Stimulated activated CD8-positive, alpha-beta memory T cell treated with anti-CD3 and anti-CD28 coated beads, Interleukin-12 subunit alpha, Interleukin-12 subunit beta, amount 100 ng/mL, for 4 hours (primary cell): ENCODE measurements around the gene CMIP.
A peak's percentile ranks its signal among the peaks of the same experiment; 100 is the strongest.
"Not testable (repeated sequence)": the region's sequence is repeated elsewhere in the genome, so short reads cannot be mapped to it uniquely, and the experiment has no call there.

Experiments
- DNase-seq: peaks from one replicate; pipeline ENCODE4 v3.0.0-alpha.2; 2020; ENCODE audit warnings: low read depth

CMIP gene

DNA sequence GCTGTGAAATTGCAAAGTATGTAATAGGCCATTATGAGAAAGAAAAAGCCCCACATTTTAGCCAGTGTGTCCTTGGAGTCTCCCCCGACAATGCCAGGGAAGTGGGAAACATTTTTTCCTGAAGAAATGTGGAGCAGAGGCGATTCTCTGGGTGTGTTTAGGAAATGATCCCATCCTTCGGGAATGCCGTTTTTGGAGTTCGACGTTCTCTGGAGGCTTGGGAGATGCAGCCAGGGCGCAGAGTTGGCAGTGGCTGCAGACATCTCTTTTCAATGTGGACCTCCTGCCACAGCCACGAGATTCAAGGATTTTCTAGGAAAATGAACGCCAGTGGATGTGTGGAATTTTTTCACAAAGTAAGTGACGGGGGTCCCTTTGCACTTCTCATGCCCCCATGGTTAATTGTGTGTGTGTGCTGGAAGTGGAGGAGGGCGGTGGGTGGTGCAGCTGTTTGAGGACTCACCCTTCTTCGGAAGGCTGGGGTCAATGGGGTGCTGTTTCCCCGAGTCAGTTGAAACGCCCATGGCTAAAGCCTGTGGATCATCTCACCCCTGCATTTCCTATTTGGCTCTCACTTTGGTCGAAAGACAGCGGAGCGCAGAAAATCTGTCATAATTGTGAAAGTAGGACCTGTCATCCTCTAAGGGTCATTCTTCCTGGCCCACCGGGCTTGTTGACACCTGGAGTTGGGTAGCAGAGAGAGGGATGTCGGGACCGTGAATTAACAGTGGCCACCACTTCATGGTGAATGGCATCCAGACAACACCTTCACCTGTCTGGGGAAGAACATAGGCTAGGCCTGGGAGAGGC is 73.2 kb downstream of the CMIP start:
- DNase-seq, result no peak

DNA sequence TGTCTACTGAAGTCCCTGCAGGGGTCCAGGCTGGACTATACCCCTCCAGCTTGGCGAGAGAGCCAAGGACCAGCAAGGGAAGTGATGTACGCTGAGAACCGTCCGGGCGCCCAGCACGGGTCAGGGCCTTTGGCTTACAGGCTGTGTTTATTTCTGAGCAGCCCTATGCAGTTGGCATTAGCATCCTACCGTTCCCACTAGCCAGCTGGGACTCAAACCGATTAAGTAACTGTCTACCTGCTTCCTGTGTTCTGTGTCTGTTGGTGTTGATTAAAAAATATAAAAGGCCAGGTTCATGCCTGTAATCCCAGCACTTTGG is 73.8 kb downstream of the CMIP start:
- DNase-seq, result no peak

DNA sequence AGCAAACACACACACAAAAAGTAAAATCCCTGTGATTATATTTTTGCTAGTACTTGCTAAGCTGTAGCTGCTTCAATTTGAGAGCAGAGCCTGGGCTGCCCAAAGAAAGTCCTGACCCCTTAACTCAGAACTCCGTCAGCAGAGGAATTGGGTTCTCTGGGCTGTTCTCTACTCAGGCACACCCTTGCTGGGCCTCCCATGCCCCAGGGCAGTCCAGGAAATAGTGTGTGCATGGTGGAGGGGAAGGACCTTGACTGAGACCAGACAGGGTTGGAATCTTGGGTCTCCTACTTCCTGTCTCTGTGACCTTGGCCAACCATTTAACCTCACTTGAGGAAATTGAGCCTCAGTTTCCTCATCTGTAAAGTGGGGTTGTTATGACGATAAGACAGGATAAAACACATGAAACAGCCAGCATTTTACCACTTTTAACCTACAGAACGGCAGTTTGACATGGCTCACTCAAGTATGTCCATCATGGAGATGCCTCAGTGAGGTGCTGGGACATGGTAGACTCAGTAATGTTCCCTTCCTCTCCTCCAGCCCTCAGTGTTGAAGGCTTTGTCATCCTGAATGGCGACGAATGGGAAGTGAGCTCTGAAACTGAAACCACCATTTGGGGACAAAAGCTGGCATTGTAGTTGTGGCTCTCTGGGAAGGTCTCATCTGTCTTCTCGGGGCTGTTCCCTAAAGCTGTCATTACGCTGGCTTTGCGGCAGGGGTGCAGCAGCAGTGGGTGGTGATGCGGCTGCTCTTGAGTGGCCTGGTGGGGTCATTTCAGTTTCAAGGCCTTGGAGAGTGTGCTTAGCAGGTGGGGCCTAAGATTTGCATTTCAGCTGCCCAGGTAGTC is 74.9 kb downstream of the CMIP start:
- DNase-seq, result no peak

DNA sequence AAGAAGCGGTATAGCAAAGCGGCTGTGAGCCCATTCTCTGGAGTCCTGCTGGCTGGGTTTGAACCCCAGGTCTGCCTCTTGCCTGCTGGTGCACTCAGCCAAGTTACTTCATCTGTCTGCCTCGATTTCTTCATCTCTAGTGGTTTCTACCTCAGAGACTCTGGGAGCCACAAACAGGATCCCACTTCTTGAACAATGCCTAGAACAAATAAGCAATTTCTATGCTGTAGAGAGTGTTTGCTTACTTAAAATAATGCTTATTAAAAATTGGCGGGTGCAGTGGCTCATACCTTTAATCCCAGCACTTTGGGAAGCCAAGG is 75.5 kb downstream of the CMIP start:
- DNase-seq, result no peak

DNA sequence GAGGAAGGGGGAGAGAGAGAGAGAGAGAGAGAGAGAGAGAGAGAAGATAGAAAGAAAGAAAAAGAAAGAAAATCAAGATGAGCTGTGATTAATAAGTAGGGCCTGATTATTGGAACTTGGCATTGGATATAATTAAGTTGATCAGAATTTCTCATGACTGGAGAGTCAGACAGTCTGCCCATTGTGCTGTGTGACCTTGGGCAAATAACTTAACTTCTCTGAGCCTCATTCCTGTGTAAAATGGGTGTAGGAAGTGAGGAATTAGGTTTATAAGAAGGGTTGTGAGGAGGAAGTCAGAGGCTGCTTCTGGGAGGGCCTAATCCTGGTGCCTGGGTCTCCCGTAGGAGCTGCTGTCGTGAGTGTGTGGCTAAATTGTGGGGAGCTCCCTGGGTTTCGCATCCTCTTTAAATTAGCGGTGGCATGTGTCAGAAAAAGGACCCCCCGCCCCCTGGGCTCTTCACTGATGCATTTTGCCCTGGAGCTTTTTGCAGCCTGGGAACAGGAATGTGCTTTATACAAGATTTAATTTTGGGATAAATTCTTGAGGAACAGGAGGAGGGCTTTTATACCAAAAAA is 76.0 kb downstream of the CMIP start:
- no peak for DNase-seq

DNA sequence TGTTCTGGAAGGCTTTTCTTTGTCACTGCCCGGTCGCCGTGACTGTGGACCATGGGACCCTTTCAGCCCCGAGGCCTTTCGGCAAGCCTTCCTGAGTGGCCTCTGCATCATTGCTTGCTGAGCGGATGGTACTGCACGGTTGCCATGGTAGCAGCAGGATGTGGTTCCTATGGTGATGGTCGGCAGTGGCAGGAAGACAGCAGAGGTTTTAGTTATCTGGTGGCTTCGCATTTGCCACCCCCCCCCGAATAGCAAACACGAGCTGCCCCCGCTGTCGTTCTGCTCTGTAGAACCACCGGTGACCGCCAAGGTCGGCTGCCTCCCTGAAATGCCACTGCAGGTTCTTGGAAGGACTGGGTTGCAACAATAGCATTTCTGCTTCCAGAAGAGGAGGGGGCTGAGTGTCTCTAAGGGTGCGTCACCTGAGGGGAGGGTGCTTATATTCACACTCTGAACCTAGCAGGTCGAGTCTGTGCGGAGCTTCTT is 76.6 kb downstream of the CMIP start:
- DNase-seq, result peak; percentile 60

DNA sequence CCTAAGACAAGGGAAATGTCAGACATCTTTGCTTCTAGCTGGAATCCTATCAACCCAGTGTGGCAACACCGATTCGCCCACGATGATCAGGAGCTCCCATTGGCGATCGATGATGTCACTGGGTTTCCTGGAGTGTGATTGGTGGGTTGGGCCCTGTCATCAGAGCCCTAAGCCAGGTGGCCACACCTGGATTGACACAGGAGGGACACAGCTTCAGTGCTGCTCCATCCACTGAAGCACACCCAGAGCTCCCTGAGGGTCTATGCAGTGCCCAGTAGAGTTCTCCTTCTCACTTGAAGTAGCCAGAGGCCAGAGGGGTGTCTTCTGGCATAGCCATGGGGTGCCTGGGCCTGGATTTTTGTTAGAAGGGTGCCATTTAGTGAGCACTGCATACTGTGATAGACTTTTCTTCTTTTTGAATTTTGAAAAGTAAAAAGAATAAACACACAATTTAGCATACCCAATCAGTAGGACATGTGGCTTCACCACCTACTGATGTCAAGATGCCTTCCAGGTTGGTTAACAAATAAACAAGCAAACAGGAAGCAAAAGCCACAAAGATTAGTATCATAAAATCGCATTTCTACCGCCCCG is 77.6 kb downstream of the CMIP start:
- DNase-seq, result no peak

DNA sequence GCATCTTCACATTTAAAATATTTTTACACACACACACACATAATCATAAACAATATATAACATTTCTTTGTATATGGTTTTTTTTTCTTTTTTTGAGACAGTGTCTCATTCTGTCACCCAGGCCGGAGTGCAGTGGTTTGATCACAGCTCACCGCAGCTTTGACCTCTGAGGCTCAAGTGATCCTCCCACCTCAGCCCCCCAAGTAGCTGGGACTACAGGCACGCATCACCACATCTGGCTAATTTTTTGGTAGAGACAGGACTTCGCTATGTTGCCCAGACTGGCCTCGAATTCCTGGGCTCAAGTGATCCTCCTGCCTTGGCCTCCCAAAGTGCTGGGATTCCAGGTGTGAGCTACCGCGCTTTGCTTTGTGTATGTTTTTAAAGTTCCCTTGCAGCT is 78.2 kb downstream of the CMIP start:
- not testable (repeated sequence) for DNase-seq

DNA sequence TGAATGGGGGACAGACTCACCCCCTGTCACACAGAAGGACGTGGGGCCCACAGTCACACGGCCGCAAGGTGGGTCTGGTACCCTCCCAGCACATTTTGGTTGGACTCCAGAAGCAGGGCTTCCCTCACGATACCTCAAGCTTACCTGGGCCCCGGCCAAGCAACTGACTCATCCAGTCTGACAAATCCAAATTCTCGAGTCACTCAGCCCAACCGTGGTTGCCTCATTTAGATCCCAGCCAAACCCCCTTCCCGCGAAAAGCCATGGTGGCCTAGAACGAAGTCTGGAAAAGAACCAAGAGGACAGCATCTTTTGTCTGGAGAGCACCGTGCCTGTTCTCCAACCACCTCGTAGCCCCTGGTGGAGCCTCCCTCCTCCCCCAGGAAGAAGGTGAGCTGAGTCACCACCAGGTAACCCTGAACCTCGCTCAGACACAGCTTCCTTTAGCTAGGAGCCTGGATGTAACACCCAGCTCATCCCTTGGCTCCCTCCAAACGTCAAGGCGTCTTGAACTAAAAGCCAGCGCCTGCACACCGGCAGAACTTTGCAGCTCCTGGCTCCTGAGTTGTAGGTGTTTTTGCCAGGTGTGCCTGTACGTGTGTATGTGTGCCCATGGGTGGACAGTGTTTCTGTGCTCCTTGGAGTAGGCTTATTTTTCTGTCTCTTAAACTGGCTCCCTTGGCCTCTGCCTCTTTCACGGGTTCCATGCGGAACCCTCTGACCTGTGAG is 78.9 kb downstream of the CMIP start:
- no peak for DNase-seq

DNA sequence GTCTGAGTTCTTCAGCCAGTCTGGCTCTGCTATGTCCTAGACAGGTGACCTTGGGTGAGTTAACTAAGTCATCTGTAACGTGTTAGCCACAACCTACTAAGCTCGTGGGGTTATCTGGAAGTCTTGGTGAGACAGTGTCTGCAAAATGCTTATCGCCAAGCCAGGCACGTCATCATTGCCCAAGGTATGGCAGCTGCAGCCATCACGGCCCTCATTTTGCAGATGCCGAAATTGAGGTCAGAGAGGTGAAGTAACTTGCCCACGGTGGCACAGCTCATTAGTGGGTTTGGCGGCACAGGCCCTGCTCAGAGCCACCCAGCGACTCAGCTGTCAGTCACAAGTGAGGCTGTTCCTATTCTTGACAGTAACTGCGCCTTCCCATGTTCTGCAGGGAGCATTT is 79.8 kb downstream of the CMIP start:
- DNase-seq, result peak; percentile 43

DNA sequence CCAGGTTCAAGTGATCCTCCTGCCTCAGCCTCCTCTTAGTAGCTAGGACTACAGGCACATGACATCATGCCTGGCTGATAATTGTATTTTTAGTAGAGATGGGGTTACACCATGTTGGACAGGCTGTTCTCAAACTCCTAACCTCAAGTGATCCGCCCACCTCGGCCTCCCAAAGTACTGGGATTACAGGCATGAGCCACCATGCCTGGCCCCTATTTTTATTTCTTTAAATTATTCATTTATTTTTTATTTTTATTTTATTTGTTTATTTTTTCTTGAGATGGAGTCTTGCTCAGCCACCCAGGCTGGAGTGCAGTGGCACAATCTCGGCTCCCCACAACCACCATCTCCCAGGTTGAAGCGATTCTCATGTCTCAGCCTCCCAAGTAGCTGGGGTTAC is 80.3 kb downstream of the CMIP start:
- DNase-seq, result not testable (repeated sequence)

DNA sequence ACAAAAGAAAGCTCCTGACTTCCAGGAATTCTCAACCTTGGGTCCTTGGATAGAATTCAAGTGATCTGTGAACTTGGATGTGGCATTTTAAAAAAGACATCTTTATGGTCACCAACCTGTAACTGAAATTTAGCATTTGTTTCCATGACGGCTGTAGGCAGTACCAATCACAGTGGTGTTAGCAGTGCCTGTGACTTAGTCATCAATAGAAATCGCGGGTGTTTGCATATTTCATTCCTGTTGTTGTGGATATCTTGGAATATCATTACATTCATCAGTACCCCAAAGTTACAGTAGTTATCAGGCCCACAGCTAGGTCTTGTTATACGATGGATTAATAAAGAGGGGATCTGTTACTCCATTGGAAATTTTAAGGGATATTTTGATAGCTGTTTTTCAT is 81.6 kb downstream of the CMIP start:
- DNase-seq, result no peak

DNA sequence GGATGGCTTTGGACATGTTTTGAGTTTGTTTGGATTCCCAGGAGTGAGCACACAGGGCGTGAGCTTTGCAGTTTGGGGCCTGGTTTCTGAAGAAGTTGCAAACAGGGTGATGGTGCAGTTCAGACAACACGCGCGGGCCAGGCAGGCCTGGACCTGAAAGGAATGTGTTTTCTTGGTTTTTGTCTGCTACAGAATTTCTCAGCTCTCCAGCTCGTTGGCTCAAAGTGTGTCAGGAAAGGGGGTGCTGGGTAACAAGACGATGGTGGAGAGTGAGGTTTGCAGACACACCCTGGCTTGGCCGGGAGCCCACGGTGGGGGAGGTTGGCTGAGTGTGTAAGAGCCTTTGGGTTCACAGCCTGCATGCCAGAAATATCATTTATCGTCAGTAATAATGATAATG is 82.3 kb downstream of the CMIP start:
- no peak for DNase-seq

DNA sequence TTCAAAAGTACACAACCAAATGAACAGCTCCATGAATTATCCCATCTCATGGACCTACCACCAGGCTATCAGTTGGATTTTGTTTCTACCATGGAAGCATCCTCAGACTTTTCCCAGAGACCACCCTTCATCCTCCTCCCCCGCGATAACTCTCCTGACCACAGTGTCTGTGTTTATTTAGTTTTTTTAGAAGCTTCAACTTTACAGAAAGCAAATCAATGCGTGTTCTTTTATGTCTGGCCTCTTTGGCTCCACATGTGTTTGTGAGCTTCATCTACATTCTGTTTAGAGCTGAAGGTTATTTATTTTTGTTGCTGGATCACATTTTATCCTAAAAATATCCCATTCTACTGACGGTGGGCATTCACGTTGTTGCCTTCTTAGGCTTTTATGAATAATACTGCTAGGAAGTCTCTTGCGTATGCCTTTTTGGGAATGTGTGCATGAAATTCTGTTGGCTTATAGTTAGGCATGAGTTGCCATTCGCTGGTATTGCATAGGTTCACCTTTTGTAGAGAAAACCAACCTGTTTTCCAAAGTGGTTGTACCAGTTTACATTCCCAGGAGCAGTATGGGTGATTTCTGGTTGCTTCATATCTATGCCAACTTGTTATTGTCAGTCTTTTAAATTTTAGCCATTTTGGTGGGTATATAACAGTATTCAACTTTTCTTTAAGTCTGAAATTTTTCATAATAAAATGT is 83.0 kb downstream of the CMIP start:
- no peak for DNase-seq

DNA sequence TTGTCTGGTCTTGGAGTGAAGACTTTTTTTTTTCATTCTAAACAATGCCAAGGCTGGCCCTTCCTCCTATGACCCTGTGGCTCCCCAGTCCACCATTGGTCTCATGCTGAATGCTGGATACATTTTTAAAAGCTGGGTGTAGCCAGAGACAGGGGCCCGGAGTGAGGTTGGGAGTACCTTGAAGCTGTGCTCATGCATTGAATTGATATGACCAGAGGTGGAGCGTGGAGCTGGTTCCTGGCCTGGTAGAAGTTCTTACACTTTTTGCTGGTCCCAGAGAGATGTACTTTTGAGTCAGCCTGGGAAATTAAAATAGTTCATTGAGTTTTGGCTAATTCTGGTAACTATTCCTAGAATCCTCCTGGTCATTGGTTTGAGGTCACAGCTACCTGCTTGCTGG is 83.6 kb downstream of the CMIP start:
- no peak for DNase-seq

DNA sequence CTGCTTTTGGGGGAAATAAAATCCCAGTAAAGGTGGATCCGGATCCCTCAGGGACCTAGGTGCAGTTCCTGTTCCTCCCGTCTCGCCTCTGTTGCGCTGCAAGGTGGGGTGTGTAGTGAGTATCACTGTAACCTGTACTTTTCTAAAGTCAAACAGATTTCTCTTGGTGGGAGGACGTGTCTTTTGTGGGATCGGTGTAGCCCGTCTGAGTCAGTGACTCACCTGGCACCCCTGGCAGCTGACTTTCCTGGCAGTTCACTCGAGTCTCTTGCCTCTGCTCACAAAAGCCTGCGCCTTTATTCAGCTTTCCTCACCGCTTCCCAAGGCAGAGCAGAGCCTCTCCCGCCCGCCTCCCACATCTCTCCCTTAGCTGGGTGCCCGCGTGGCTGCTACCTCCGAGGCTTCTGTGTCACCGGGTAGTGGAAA is 85.7 kb downstream of the CMIP start:
- DNase-seq, result no peak

DNA sequence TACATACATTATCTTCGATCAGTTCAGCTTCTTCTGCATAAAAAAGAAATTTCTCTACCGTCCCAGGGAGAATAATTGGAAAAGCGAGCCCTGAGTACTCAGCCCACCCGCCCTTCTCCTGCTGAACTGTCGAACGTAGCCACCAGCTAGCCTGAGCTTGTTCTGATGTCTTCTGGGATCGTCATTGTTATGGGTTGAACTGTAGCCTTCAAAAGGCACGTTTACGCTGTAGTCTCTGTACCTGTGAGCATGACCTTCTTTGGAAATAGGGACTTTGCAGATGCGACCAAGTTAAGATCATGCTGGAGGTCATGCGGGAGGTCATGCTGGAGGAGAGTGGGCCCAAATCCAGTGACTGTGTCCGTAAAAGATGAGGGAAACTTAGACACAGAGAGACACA is 86.2 kb downstream of the CMIP start:
- DNase-seq, result no peak

DNA sequence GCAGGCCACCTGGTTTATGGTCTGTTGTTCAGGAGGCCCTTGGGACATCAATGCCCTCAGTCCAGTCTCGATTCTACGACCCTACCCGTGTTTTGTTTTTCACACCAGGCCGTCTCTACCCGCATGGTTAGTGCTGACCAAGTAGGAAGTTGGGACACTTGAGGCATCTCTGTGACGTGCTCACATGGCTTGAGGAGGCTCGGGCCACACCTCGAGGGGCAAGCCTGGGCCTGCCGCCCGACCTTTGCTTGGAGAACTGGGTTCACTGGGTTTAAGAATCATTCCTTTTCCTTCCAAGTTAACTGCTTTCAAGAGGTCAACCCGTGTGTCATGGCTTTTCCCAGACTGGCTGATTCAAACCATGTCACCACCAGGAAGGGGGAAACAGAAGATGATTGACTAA is 86.8 kb downstream of the CMIP start:
- DNase-seq, result no peak

DNA sequence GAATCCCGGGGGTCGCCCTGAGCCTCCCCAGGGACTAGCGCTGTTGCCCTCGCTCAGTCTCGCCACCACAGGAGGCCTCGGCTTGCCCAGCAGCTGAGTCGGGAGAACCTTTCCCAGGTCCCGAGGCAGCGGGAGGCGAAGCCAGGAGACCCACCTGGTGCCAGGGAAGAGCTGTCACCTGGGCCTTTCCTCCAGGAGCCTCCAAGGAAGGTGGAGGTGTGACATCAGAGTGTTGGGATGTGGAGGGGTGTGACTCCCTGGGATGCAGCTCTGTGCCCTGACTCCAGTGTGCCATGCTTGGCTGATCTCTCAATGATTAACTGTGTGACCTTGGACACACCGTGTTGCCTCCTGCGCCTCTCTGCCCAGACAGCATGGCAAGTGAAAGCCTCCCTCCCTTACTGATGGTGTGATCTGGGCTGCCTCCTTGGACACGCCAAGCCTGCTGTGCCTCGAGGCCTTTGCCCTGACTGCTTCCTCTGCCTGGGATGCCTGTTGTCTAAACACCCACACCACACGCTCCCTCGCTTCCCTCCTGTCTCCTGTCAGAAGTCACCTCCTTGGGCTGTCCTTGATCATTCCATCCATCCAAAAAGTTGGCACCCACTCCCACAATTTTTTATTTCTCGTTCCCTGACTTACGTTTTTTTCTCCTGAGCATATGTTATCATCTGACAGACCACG is 88.0 kb downstream of the CMIP start:
- no peak for DNase-seq

DNA sequence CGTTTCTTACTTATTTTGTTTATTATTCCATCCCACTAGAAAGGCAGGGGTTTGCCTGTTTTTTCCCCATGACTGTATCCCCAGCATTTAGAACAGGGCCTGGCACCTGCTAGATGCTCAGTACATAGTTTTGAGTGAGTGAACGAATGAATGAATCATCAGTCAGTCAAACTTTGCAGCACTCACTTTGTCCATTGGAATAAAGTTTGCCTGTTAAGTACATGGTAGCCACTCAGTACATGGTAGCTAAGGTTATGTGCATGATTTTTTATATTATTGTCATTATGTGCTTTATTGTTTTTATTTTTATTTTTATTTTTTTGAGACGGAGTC is 88.5 kb downstream of the CMIP start:
- no peak for DNase-seq
